HepG2 (cell line): ENCODE data around the gene HEATR1. TPM values are rescaled to one million over a fixed set of nuclear protein-coding genes. Genes with fewer than 3 reads are reported as not detected.

ENCODE experiments used
- ATAC-seq: fragments of 200-7000 bp; cut with Tn5 transposase; 3 replicates; pipeline ENCODE4 v1.9.1; 2020; ENCODE audit warnings: mild to moderate bottlenecking, moderate library complexity
- BruUV-seq: library from RNA; stranded (reverse); fragments of 400-500 nt; replicated peaks from 2 replicates; lab custom pipeline; 2021; lab: Mats Ljungman, UMichigan
- CTCF ChIA-PET: fragments of 300-600 bp; formaldehyde crosslinking; extraction: SDS; loops from one replicate; lab custom pipeline; 2021; ENCODE audit warnings: low total read pairs, inconsistent platforms, low intra/inter-chr PET ratio; lab: Yijun Ruan, JAX
- POLR2A ChIA-PET: fragments of 350-600 bp; sonication (Branson Sonifier 250); formaldehyde crosslinking; loops from one replicate; lab custom pipeline; 2020; ENCODE audit warnings: antibody characterized with exemption, inconsistent platforms; lab: Yijun Ruan, JAX
- DNase-seq: peaks from one replicate; pipeline ENCODE4 v3.0.0-alpha.2; 2015; ENCODE audit warnings: low spot score
- FAIRE-seq: peaks from 3 replicates; lab custom pipeline; 2011; peaks lifted over from hg19 to GRCh38; lab: Jason Lieb, UNC
- H2AFZ ChIP-seq: one replicate; pipeline ENCODE4 v1.6.1; 2011; ENCODE audit warnings: low read length, inconsistent platforms
- H3K27ac ChIP-seq: fragments of 300-600 bp; 3 replicates; pipeline ENCODE4 v1.8.0; 2011; ENCODE audit warnings: mixed run types, mild to moderate bottlenecking, mixed read lengths, low read length, inconsistent platforms; ENCODE audit not compliant: insufficient read depth; ENCODE audit errors: extremely low read length
- H3K27me3 ChIP-seq, 2 experiments: fragments of 200-600 bp in 1 of 2; 2 replicates in 1 of 2; 3 replicates in 1 of 2; pipeline versions ENCODE4 v1.6.0 to v1.8.0; 2011; ENCODE audit warnings: low read length in 2 of 2, mild to moderate bottlenecking in 2 of 2, moderate library complexity in 2 of 2, inconsistent platforms in 1 of 2; ENCODE audit not compliant: insufficient read depth in 2 of 2, control insufficient read depth in 1 of 2
- H3K36me3 ChIP-seq, 2 experiments: fragments of 200-600 bp in 1 of 2; replicated peaks in 1 of 2; 2 replicates in 1 of 2; 3 replicates in 1 of 2; pipeline versions ENCODE4 v1.5.1 to v1.8.0; 2011; ENCODE audit warnings: low read length in 2 of 2, inconsistent platforms in 1 of 2; ENCODE audit not compliant: insufficient read depth in 2 of 2, control insufficient read depth in 1 of 2
- H3K4me1 ChIP-seq: 2 replicates; pipeline ENCODE4 v1.5.1; 2012; ENCODE audit warnings: low read length, inconsistent platforms; ENCODE audit not compliant: insufficient read depth
- H3K4me2 ChIP-seq: 2 replicates; pipeline ENCODE4 v1.6.0; 2011; ENCODE audit warnings: low read depth, low read length, inconsistent platforms
- H3K4me3 ChIP-seq, 3 experiments: fragments of 200-600 bp in 1 of 3; sonication (generic), shearing (Covaris generic) in 1 of 3; replicated peaks in 1 of 3; 2 replicates each; pipeline ENCODE4 v1.5.1; 2011 to 2016; ENCODE audit warnings: low read length in 3 of 3, inconsistent platforms in 2 of 3, low read depth in 2 of 3, mild to moderate bottlenecking in 2 of 3, control low read depth in 1 of 3, mixed read lengths in 1 of 3; ENCODE audit not compliant: insufficient read depth in 1 of 3
- H3K79me2 ChIP-seq: one replicate; pipeline ENCODE4 v1.6.1; 2011; ENCODE audit warnings: low read length, inconsistent platforms; ENCODE audit not compliant: insufficient read depth
- H3K9ac ChIP-seq: 2 replicates; pipeline ENCODE4 v1.6.0; 2011; ENCODE audit warnings: mild to moderate bottlenecking, low read depth, low read length, inconsistent platforms; ENCODE audit not compliant: insufficient read depth
- H3K9me3 ChIP-seq: 2 replicates; pipeline ENCODE4 v1.5.1; 2012; ENCODE audit warnings: mild to moderate bottlenecking, low read length
- H4K20me1 ChIP-seq: 2 replicates; pipeline ENCODE4 v1.6.0; 2011; ENCODE audit warnings: inconsistent platforms, mild to moderate bottlenecking, low read length, moderate library complexity; ENCODE audit not compliant: insufficient read depth
- ARNT ChIP-seq: fragments of 450-650 bp; IDR thresholded peaks from 2 replicates; pipeline ENCODE4 v1.6.1; 2017
- DR1 ChIP-seq: sonication (generic); formaldehyde crosslinking; IDR thresholded peaks from 2 replicates; pipeline ENCODE4 v1.8.0; 2021; ENCODE audit warnings: mild to moderate bottlenecking, missing genetic modification reagents, inconsistent platforms
- MAFK ChIP-seq, 2 experiments: IDR thresholded peaks in 1 of 2; conservative IDR thresholded peaks in 1 of 2; 2 replicates each; pipeline ENCODE4 v1.6.1; 2011; ENCODE audit warnings: improper control_type of control experiment in 2 of 2, low read length in 2 of 2
- PAX8 ChIP-seq: sonication (generic); formaldehyde crosslinking; IDR thresholded peaks from 2 replicates; pipeline ENCODE4 v1.8.0; 2022; ENCODE audit warnings: mild to moderate bottlenecking, missing genetic modification reagents, borderline replicate concordance
- ZBTB21 ChIP-seq: sonication (generic); formaldehyde crosslinking; IDR thresholded peaks from 2 replicates; pipeline ENCODE4 v1.4.0; 2020; ENCODE audit warnings: missing genetic modification reagents
- ZNF230 ChIP-seq: sonication (generic); formaldehyde crosslinking; IDR thresholded peaks from 2 replicates; pipeline ENCODE4 v1.4.0; 2020; ENCODE audit warnings: mild to moderate bottlenecking, missing genetic modification reagents
- ZNF232 ChIP-seq: sonication (generic); formaldehyde crosslinking; IDR thresholded peaks from 2 replicates; pipeline ENCODE4 v1.4.0; 2020; ENCODE audit warnings: missing genetic modification reagents, borderline replicate concordance
- ZNF335 ChIP-seq: sonication (generic); formaldehyde crosslinking; IDR thresholded peaks from 2 replicates; pipeline ENCODE4 v1.4.0; 2020; ENCODE audit warnings: missing genetic modification reagents
- ZNF441 ChIP-seq: sonication (generic); formaldehyde crosslinking; IDR thresholded peaks from 2 replicates; pipeline ENCODE4 v1.7.0; 2021; ENCODE audit warnings: missing genetic modification reagents, borderline replicate concordance
- ZNF747 ChIP-seq: sonication (generic); formaldehyde crosslinking; IDR thresholded peaks from 2 replicates; pipeline ENCODE4 v1.8.1; 2023; ENCODE audit warnings: missing genetic modification reagents, mild to moderate bottlenecking, borderline replicate concordance
- ZNF841 ChIP-seq: sonication (generic); formaldehyde crosslinking; IDR thresholded peaks from 2 replicates; pipeline ENCODE4 v1.8.1; 2023; ENCODE audit warnings: missing genetic modification reagents, borderline replicate concordance
- ZSCAN22 ChIP-seq: sonication (generic); formaldehyde crosslinking; IDR thresholded peaks from 2 replicates; pipeline ENCODE4 v1.4.0; 2020; ENCODE audit warnings: mild to moderate bottlenecking, missing genetic modification reagents
- WGBS: methylation state at CpG from one replicate; pipeline ENCODE4 v1.1.6; 2017; ENCODE audit warnings: low lambda C conversion rate; 5-methylcytosine and 5-hydroxymethylcytosine counted together
- in situ Hi-C: cut with HindIII; loops from 2 replicates; pipeline ENCODE4 v1.10.0; 2017; ENCODE audit warnings: low pct_unique_long_range_greater_than_20kb; ENCODE audit not compliant: extremely low pct_ligation_motif_present
- intact Hi-C: fragments of 100-400 bp; cut with micrococcal nuclease; formaldehyde crosslinking; loops from one replicate; pipeline ENCODE4 v1.10.0; 2022; ENCODE audit not compliant: unreplicated experiment
- polyA plus RNA-seq, 8 experiments: library from polyadenylated mRNA; depleted of rRNA in 3 of 8; stranded (reverse) in 7 of 8; unstranded in 1 of 8; fragments of >200 nt; fragmentation: Illumina TruSeq in 4 of 8; extraction: Trizol in 4 of 8; gene quantifications; 2 replicates each; pipeline versions ENCODE4 v1.2.1 to v1.2.3, GENCODE V29; 2011 to 2016; ENCODE audit warnings: low read depth in 4 of 8, missing spikeins in 1 of 8, mixed read lengths in 1 of 8; ENCODE audit not compliant: insufficient read depth in 1 of 8
- total RNA-seq, 5 experiments: library from RNA; depleted of rRNA; stranded (reverse); fragments of >200 nt; fragmentation: Illumina TruSeq; extraction: Trizol; gene quantifications; 2 replicates each; pipeline ENCODE4 v1.2.3, GENCODE V29; 2016; ENCODE audit warnings: low read depth in 1 of 5
- TF ChIP-seq, protein P1 (sequence below): sonication (generic); formaldehyde crosslinking; conservative IDR thresholded peaks from 2 replicates; pipeline ENCODE4 v1.4.0; 2020; ENCODE audit warnings: missing genetic modification reagents
- TF ChIP-seq, protein P2 (sequence below): sonication (generic); formaldehyde crosslinking; IDR thresholded peaks from 2 replicates; pipeline ENCODE4 v1.4.0; 2020; ENCODE audit warnings: missing genetic modification reagents
- TF ChIP-seq, protein P3 (sequence below): sonication (generic); formaldehyde crosslinking; IDR thresholded peaks from 2 replicates; pipeline ENCODE4 v1.8.0; 2022; ENCODE audit warnings: mild to moderate bottlenecking, missing genetic modification reagents, borderline replicate concordance
- TF ChIP-seq, protein P4 (sequence below): IDR thresholded peaks from 2 replicates; pipeline ENCODE4 v1.6.1; 2016; ENCODE audit warnings: missing compliant biosample characterization, missing genetic modification reagents, borderline replicate concordance

Gene HEATR1
- total and polyA plus RNA-seq, 2 of the 13 experiments (the other 11 are each of a cell fraction or from before 2014, with no cell fraction given): 10.2 to 45.8 TPM

DNA sequence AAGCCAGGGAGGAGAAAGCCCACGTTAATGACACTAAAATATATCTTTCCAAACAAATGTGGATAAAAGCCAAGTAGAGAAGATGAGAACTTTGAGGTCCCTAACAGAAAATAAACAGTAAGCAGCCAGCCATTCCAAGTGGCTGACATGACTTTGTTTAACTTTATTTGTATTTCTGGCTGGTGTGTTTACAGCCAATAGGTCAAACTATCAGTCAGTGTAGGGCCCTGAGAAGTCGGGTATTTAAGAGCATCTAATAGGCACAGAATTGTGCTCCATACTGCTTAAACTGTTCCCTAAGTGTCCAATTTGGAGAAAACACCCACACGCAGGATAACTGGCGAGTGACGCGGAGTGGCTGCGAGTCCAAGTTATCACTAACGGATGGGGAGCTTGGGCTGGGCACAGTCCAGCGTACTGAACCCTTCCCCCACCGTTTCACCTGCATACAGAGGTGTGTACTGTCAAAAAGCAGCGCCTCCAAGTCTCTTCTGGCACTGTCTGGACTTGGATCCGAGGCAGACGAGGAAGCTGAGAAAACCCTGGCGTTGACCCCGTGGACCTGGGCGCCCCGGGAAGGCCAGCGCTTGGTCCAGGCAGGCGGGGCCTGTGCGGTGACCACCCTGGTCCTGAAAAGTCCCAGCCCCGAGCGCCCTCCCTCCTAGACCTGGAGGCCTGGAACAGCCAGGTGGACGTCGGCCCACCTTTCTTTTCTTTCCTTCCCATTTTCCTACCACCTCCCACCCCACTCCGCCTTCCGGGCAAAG, 81.2 kb downstream of the HEATR1 start (continued):
- TF ChIP-seq ZNF747 (CRISPR knock-in tag): no peak; the same call in 1 of the 2 replicates
- TF ChIP-seq ZNF232 (CRISPR knock-in tag): no peak
- TF ChIP-seq, protein P1, sequence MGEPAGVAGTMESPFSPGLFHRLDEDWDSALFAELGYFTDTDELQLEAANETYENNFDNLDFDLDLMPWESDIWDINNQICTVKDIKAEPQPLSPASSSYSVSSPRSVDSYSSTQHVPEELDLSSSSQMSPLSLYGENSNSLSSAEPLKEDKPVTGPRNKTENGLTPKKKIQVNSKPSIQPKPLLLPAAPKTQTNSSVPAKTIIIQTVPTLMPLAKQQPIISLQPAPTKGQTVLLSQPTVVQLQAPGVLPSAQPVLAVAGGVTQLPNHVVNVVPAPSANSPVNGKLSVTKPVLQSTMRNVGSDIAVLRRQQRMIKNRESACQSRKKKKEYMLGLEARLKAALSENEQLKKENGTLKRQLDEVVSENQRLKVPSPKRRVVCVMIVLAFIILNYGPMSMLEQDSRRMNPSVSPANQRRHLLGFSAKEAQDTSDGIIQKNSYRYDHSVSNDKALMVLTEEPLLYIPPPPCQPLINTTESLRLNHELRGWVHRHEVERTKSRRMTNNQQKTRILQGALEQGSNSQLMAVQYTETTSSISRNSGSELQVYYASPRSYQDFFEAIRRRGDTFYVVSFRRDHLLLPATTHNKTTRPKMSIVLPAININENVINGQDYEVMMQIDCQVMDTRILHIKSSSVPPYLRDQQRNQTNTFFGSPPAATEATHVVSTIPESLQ: no peak
- no peak for TF ChIP-seq DR1 (CRISPR knock-in tag)
- no peak for TF ChIP-seq ZBTB21 (CRISPR knock-in tag)

DNA sequence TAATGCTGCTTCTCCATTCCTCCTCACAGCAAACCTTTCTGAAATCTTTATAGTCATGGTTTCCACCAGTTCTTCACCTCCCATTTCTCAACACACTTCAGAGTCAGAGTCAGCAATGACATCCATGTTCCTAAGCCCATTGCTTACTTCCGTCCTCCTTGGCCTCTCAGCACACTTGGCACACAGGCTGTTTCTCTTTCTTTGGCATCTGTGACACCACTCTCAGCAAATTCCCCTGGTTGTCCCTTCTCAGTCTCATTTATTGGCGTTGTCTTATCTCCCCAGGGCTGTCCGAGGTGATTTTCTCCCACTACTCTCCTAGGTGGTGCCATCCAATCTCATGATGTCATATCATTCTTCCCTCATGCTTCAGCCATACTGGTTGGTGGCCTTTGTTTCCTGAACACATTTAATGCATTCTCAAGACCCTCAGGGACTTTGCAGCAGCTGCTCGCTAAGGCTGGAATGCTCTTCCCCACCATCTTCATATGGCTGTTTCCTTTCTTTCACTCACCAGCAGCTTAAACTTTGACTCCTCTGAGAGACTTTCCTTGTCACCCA, 83.8 kb downstream of the HEATR1 start:
- Histone ChIP-seq H3K4me1 (peaks cover 79% of the 10 kb centered on the region), H3K36me3 (no peaks in the 10 kb centered on the region), H3K9me3 (no peaks in the 10 kb centered on the region), H2AFZ (no peak overlapping the region), H3K27me3 (no peaks in the 10 kb centered on the region; a peak in 1 of 5 replicates), H3K4me2 (no peak overlapping the region), H3K27ac (no peak overlapping the region), H3K9ac (no peak overlapping the region), H3K4me3 (no peak overlapping the region), H3K79me2 (peaks cover 23% of the 10 kb centered on the region), H4K20me1 (no peaks in the 10 kb centered on the region)
- CTCF ChIA-PET: no interaction called here
- in situ Hi-C loops: no loop called here
- DNase-seq (no peak), FAIRE-seq (no peak), ATAC-seq (no peak)
- 91% methylated on average over 4 of the region's 4 CpGs for WGBS
- POLR2A ChIA-PET: interaction anchor here (1.8 kb wide), 1 partner anchor 25 kb away, joined by 3 read pairs; no protein-coding TSS in a partner anchor
- intact Hi-C loops: loop anchor here (5.0 kb wide), 1 partner anchor 123 kb away; no protein-coding TSS in a partner anchor
- no TSS peak for BruUV-seq
- TF ChIP-seq ARNT: no peak
- TF ChIP-seq ZNF841 (CRISPR knock-in tag): no peak
- TF ChIP-seq, protein P2, sequence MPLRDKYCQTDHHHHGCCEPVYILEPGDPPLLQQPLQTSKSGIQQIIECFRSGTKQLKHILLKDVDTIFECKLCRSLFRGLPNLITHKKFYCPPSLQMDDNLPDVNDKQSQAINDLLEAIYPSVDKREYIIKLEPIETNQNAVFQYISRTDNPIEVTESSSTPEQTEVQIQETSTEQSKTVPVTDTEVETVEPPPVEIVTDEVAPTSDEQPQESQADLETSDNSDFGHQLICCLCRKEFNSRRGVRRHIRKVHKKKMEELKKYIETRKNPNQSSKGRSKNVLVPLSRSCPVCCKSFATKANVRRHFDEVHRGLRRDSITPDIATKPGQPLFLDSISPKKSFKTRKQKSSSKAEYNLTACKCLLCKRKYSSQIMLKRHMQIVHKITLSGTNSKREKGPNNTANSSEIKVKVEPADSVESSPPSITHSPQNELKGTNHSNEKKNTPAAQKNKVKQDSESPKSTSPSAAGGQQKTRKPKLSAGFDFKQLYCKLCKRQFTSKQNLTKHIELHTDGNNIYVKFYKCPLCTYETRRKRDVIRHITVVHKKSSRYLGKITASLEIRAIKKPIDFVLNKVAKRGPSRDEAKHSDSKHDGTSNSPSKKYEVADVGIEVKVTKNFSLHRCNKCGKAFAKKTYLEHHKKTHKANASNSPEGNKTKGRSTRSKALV (CRISPR knock-in tag): no peak
- TF ChIP-seq MAFK (conservative IDR thresholded peaks at IDR 0.05 in 1 of 2, IDR thresholded peaks at IDR 0.05 in 1 of 2; ENCODE audit: low read length in 2 of 2): no peak
- no peak for TF ChIP-seq PAX8 (CRISPR knock-in tag)
- TF ChIP-seq, protein P3, sequence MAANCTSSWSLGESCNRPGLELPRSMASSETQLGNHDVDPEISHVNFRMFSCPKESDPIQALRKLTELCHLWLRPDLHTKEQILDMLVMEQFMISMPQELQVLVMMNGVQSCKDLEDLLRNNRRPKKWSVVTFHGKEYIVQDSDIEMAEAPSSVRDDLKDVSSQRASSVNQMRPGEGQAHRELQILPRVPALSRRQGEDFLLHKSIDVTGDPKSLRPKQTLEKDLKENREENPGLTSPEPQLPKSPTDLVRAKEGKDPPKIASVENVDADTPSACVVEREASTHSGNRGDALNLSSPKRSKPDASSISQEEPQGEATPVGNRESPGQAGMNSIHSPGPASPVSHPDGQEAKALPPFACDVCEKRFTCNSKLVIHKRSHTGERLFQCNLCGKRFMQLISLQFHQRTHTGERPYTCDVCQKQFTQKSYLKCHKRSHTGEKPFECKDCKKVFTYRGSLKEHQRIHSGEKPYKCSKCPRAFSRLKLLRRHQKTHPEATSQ: no peak
- TF ChIP-seq, protein P4, sequence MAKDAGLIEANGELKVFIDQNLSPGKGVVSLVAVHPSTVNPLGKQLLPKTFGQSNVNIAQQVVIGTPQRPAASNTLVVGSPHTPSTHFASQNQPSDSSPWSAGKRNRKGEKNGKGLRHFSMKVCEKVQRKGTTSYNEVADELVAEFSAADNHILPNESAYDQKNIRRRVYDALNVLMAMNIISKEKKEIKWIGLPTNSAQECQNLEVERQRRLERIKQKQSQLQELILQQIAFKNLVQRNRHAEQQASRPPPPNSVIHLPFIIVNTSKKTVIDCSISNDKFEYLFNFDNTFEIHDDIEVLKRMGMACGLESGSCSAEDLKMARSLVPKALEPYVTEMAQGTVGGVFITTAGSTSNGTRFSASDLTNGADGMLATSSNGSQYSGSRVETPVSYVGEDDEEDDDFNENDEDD (CRISPR knock-in tag): no peak
- no peak for TF ChIP-seq ZNF335
- TF ChIP-seq ZSCAN22 (CRISPR knock-in tag): no peak
- TF ChIP-seq ZNF230 (CRISPR knock-in tag): no peak
- no peak for TF ChIP-seq ZNF441 (CRISPR knock-in tag)
